ENCODE results near the gene TMEM151B.

GRCh38 chr6:44339301-44339700 lies 69.1 kb downstream of the TMEM151B start:
- no peak for TF ChIP-seq CTCF (IDR thresholded peaks at IDR 0.05; ENCODE audit: poor library complexity, severe bottlenecking)
- no peak for TF ChIP-seq EZH2 (IDR thresholded peaks at IDR 0.05; ENCODE audit: borderline replicate concordance, insufficient read depth, low read length, poor library complexity, severe bottlenecking)
- no peak for TF ChIP-seq EP300 (conservative IDR thresholded peaks at IDR 0.05; ENCODE audit: poor library complexity, severe bottlenecking)
- no peak for TF ChIP-seq REST (IDR thresholded peaks at IDR 0.05; ENCODE audit: borderline replicate concordance)
- no peak for TF ChIP-seq POLR2AphosphoS5 (IDR thresholded peaks at IDR 0.05)
- TF ChIP-seq MXI1 (conservative IDR thresholded peaks at IDR 0.05; ENCODE audit: poor library complexity, severe bottlenecking) = no peak
- TF ChIP-seq RAD21 (conservative IDR thresholded peaks at IDR 0.05) = no peak
